GM19455 (cell line): ENCODE measurements around the gene POU2AF1.

ENCODE experiments used
- ATAC-seq: cut with Tn5 transposase; IDR thresholded peaks from one replicate; pipeline ENCODE4 v1.9.1; 2021; ENCODE audit not compliant: unreplicated experiment

POU2AF1 gene

GRCh38 chr11:111388842-111389241 is 9.8 kb upstream of the POU2AF1 start:
- ATAC-seq = no peak

GRCh38 chr11:111388420-111388819 is 9.3 kb upstream of the POU2AF1 start:
- no peak for ATAC-seq

- no peak for ATAC-seq
Measured at GRCh38 chr11:111387363-111387762, 8.3 kb upstream of the POU2AF1 start.

- ATAC-seq = no peak
Measured at GRCh38 chr11:111386611-111387150, 7.6 kb upstream of the POU2AF1 start.

GRCh38 chr11:111384494-111384893 is 5.4 kb upstream of the POU2AF1 start:
- ATAC-seq = no peak

- ATAC-seq = no peak
Measured at GRCh38 chr11:111382451-111382850, 3.4 kb upstream of the POU2AF1 start.

- ATAC-seq = peak; percentile 33
Measured at GRCh38 chr11:111379602-111380136, 594 bp upstream of the POU2AF1 start.

- ATAC-seq = no peak
Measured at GRCh38 chr11:111378185-111378860, 752 bp downstream of the POU2AF1 start.

GRCh38 chr11:111376181-111376871 is 2.7 kb downstream of the POU2AF1 start:
- ATAC-seq = no peak

- no peak for ATAC-seq
Measured at GRCh38 chr11:111373590-111373989, 5.5 kb downstream of the POU2AF1 start.

GRCh38 chr11:111372538-111372937 is 6.5 kb downstream of the POU2AF1 start:
- ATAC-seq = no peak

GRCh38 chr11:111370902-111371578 is 8.0 kb downstream of the POU2AF1 start:
- peak; percentile 43 for ATAC-seq

GRCh38 chr11:111370270-111370901 is 8.7 kb downstream of the POU2AF1 start:
- no peak for ATAC-seq

GRCh38 chr11:111368285-111368560 is 10.9 kb downstream of the POU2AF1 start:
- no peak for ATAC-seq

- peak; percentile 50 for ATAC-seq
Measured at GRCh38 chr11:111367411-111368284, 11.4 kb downstream of the POU2AF1 start.

- no peak for ATAC-seq
Measured at GRCh38 chr11:111366560-111367410, 12.3 kb downstream of the POU2AF1 start.

- no peak for ATAC-seq
Measured at GRCh38 chr11:111365722-111366559, 13.1 kb downstream of the POU2AF1 start.

GRCh38 chr11:111364503-111364902 is 14.6 kb downstream of the POU2AF1 start:
- no peak for ATAC-seq

- no peak for ATAC-seq
Measured at GRCh38 chr11:111363985-111364384, 15.1 kb downstream of the POU2AF1 start.
